Keratinocyte (primary cell): ENCODE results near the gene PDK1.

Experiments used
- CTCF ChIP-seq, 3 experiments: IDR thresholded peaks in 1 of 3; conservative IDR thresholded peaks in 1 of 3; optimal IDR thresholded peaks in 1 of 3; 2 replicates in 2 of 3; 3 replicates in 1 of 3; pipeline versions ENCODE3 to v1.5.1; 2011; ENCODE audit warnings: low read length in 3 of 3, mild to moderate bottlenecking in 3 of 3, moderate library complexity in 2 of 3, control low read depth in 1 of 3, inconsistent platforms in 1 of 3; ENCODE audit not compliant: insufficient read depth in 2 of 3; ENCODE audit errors: extremely low read depth in 1 of 3
- EZH2 ChIP-seq: IDR thresholded peaks from one replicate; pipeline ENCODE4 v1.6.1; 2012; ENCODE audit warnings: inconsistent platforms, mild to moderate bottlenecking, low read length, moderate library complexity

- TF ChIP-seq CTCF (optimal IDR thresholded peaks at IDR 0.05 in 1 of 3, IDR thresholded peaks at IDR 0.05 in 1 of 3, conservative IDR thresholded peaks at IDR 0.05 in 1 of 3; ENCODE audit: extremely low read depth in 1 of 3, insufficient read depth in 2 of 3, low read length in 3 of 3) (no peak), EZH2 (no peak)
Observed at GRCh38 chr2:172627181-172627580, 71.3 kb downstream of the PDK1 start.
